Neural progenitor cell (in vitro differentiated cells): ENCODE measurements around the gene GIT2. TPM values are rescaled to one million over a fixed set of nuclear protein-coding genes. Genes with fewer than 3 reads are reported as not detected.
A peak's percentile ranks its signal among the peaks of the same experiment; 100 is the strongest.
"Not testable (repeated sequence)": the region's sequence is repeated elsewhere in the genome, so short reads cannot be mapped to it uniquely, and the experiment has no call there.

Experiments used
- DNase-seq: peaks from one replicate; pipeline ENCODE4 v3.0.0-alpha.2; 2016; ENCODE audit warnings: low spot score
- H2AFZ ChIP-seq: fragments of 200-600 bp; sonication (generic); replicated peaks from 2 replicates; pipeline ENCODE4 v1.6.1; 2016; ENCODE audit warnings: antibody characterized with exemption
- H3F3A ChIP-seq: fragments of 200-600 bp; sonication (generic); 2 replicates; pipeline ENCODE4 v1.6.1; 2016; ENCODE audit warnings: antibody characterized with exemption, low read depth
- H3K27ac ChIP-seq: fragments of 200-600 bp; sonication (generic); 2 replicates; pipeline ENCODE4 v1.5.1; 2016; ENCODE audit warnings: mild to moderate bottlenecking
- H3K27me3 ChIP-seq: fragments of 200-600 bp; sonication (generic); 2 replicates; pipeline ENCODE4 v1.6.1; 2016; ENCODE audit warnings: mild to moderate bottlenecking, moderate library complexity
- H3K36me3 ChIP-seq: fragments of 200-600 bp; sonication (generic); 2 replicates; pipeline ENCODE4 v1.5.1; 2016
- H3K4me1 ChIP-seq: fragments of 200-600 bp; sonication (generic); 2 replicates; pipeline ENCODE4 v1.6.1; 2016; ENCODE audit warnings: mixed run types
- H3K4me2 ChIP-seq: fragments of 200-600 bp; sonication (generic); 2 replicates; pipeline ENCODE4 v1.6.1; 2016
- H3K4me3 ChIP-seq: fragments of 200-600 bp; sonication (generic); 2 replicates; pipeline ENCODE4 v1.5.1; 2016
- H3K79me2 ChIP-seq: fragments of 200-600 bp; sonication (generic); 2 replicates; pipeline ENCODE4 v1.6.1; 2016; ENCODE audit warnings: low read depth
- H3K9ac ChIP-seq: fragments of 200-600 bp; sonication (generic); 2 replicates; pipeline ENCODE4 v1.6.1; 2016
- H3K9me3 ChIP-seq: fragments of 200-600 bp; sonication (generic); 2 replicates; pipeline ENCODE4 v1.5.1; 2016; ENCODE audit warnings: low read depth
- H4K20me1 ChIP-seq: fragments of 200-600 bp; sonication (generic); 2 replicates; pipeline ENCODE4 v1.6.1; 2016; ENCODE audit warnings: low read depth
- H3K27ac Mint-ChIP-seq: 3 replicates; pipeline ENCODE4 v1.8.0; 2021; ENCODE audit warnings: mixed read lengths
- H3K27me3 Mint-ChIP-seq: 2 replicates; pipeline ENCODE4 v1.8.0; 2022; ENCODE audit warnings: low read depth, mild to moderate bottlenecking, inconsistent platforms, moderate library complexity, mixed read lengths; ENCODE audit not compliant: insufficient read depth
- H3K36me3 Mint-ChIP-seq: 3 replicates; pipeline ENCODE4 v1.8.0; 2021; ENCODE audit warnings: mixed read lengths
- H3K4me1 Mint-ChIP-seq: 3 replicates; pipeline ENCODE4 v1.8.0; 2021; ENCODE audit warnings: mixed read lengths
- H3K4me3 Mint-ChIP-seq: 3 replicates; pipeline ENCODE4 v1.8.0; 2021; ENCODE audit warnings: mild to moderate bottlenecking, moderate library complexity, mixed read lengths
- H3K9me3 Mint-ChIP-seq: 3 replicates; pipeline ENCODE4 v1.8.0; 2020; ENCODE audit warnings: mixed read lengths
- EZH2 ChIP-seq: fragments of 200-600 bp; sonication (generic); IDR thresholded peaks from 2 replicates; pipeline ENCODE4 v1.6.1; 2017; ENCODE audit warnings: antibody characterized with exemption, mild to moderate bottlenecking, moderate library complexity
- EZH2phosphoT487 ChIP-seq: fragments of 200-600 bp; sonication (generic); IDR thresholded peaks from 2 replicates; pipeline ENCODE4 v1.6.1; 2017; ENCODE audit warnings: antibody characterized with exemption
- total RNA-seq: library from RNA; depleted of rRNA; stranded (reverse); fragments of >200 nt; gene quantifications from 2 replicates; pipeline ENCODE4 v1.2.3, GENCODE V29; 2015; ENCODE audit warnings: low replicate concordance
- TF ChIP-seq, protein P1 (sequence below): fragments of 200-600 bp; sonication (generic); IDR thresholded peaks from 2 replicates; pipeline ENCODE4 v1.5.1; 2017; ENCODE audit warnings: antibody characterized with exemption, mild to moderate bottlenecking

The GIT2 gene
- total RNA-seq, 1 donor from 2014 or later, result 28.5 TPM

- peaks cover 6% of the 10 kb centered on the region for H3K27me3 Mint-ChIP-seq
- H3K4me2 ChIP-seq, result peak within 1 kb of the TSS; percentile 99
- H3K27ac ChIP-seq, result no peak within 1 kb of the TSS
- H3K4me1 Mint-ChIP-seq, result peaks cover 16% of the 10 kb centered on the region
- H3K36me3 ChIP-seq, result no peaks in the 10 kb centered on the region
- no peak for TF ChIP-seq EZH2phosphoT487
- TF ChIP-seq, protein P1, sequence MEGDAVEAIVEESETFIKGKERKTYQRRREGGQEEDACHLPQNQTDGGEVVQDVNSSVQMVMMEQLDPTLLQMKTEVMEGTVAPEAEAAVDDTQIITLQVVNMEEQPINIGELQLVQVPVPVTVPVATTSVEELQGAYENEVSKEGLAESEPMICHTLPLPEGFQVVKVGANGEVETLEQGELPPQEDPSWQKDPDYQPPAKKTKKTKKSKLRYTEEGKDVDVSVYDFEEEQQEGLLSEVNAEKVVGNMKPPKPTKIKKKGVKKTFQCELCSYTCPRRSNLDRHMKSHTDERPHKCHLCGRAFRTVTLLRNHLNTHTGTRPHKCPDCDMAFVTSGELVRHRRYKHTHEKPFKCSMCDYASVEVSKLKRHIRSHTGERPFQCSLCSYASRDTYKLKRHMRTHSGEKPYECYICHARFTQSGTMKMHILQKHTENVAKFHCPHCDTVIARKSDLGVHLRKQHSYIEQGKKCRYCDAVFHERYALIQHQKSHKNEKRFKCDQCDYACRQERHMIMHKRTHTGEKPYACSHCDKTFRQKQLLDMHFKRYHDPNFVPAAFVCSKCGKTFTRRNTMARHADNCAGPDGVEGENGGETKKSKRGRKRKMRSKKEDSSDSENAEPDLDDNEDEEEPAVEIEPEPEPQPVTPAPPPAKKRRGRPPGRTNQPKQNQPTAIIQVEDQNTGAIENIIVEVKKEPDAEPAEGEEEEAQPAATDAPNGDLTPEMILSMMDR, result no peak
- peak; percentile 68 for TF ChIP-seq EZH2
- H3K27me3 ChIP-seq, result peaks cover 10% of the 10 kb centered on the region
- H3F3A ChIP-seq, result peaks cover 36% of the 10 kb centered on the region
- H3K9me3 Mint-ChIP-seq, result no peaks in the 10 kb centered on the region
- peak within 1 kb of the TSS; percentile 94 for H3K27ac Mint-ChIP-seq
- H3K9ac ChIP-seq, result peak within 1 kb of the TSS; percentile 58
- H3K36me3 Mint-ChIP-seq, result peaks cover 10% of the 10 kb centered on the region
- peak; percentile 88 for DNase-seq
- H3K4me3 Mint-ChIP-seq, result peak within 1 kb of the TSS; percentile 96
- peak within 1 kb of the TSS; percentile 79 for H3K4me3 ChIP-seq
- H3K9me3 ChIP-seq, result no peaks in the 10 kb centered on the region
- H4K20me1 ChIP-seq, result peaks cover 3% of the 10 kb centered on the region
- peak within 1 kb of the TSS; percentile 98 for H2AFZ ChIP-seq
- peaks cover 21% of the 10 kb centered on the region for H3K79me2 ChIP-seq
- H3K4me1 ChIP-seq, result peaks cover 11% of the 10 kb centered on the region
These were observed 96.1 kb downstream of the GIT2 start, which contains the start of gene TCHP for GRCh38 chr12:109899783-109900751. Gene TCHP (plus strand): TSS chr12:109900274. CDS start chr12:109903027, 2,753 bp downstream.

GRCh38 chr12:109899345-109899744, 96.8 kb downstream of the GIT2 start:
- not testable (repeated sequence) for DNase-seq, H3K9ac ChIP-seq, H3K4me3 ChIP-seq, H3K36me3 ChIP-seq, H3K27me3 Mint-ChIP-seq, H3K27me3 ChIP-seq, H3K36me3 Mint-ChIP-seq, H3K27ac ChIP-seq, H3K27ac Mint-ChIP-seq, H4K20me1 ChIP-seq, H3K9me3 Mint-ChIP-seq, H3K9me3 ChIP-seq
- peak overlapping the region; percentile 99 for H3K4me2 ChIP-seq
- Mint-ChIP-seq H3K4me1 (peaks cover 16% of the 10 kb centered on the region), H3K4me3 (peak overlapping the region; percentile 96)
- peaks cover 36% of the 10 kb centered on the region for H3F3A ChIP-seq
- peaks cover 11% of the 10 kb centered on the region for H3K4me1 ChIP-seq
- H2AFZ ChIP-seq, result peak overlapping the region; percentile 98
- H3K79me2 ChIP-seq, result peaks cover 21% of the 10 kb centered on the region

GRCh38 chr12:109897029-109897428, 99.1 kb downstream of the GIT2 start:
- no peak overlapping the region for H3K27ac Mint-ChIP-seq
- H2AFZ ChIP-seq, result no peak overlapping the region
- H3K4me2 ChIP-seq, result no peak overlapping the region
- TF ChIP-seq EZH2, result no peak
- TF ChIP-seq, protein P1, result no peak
- no peak for TF ChIP-seq EZH2phosphoT487
- H4K20me1 ChIP-seq, result no peaks in the 10 kb centered on the region
- peaks cover 11% of the 10 kb centered on the region for H3K4me1 ChIP-seq
- peaks cover 7% of the 10 kb centered on the region for H3K27me3 Mint-ChIP-seq
- H3K79me2 ChIP-seq, result peaks cover 15% of the 10 kb centered on the region
- no peak overlapping the region for H3K9ac ChIP-seq
- H3K27me3 ChIP-seq, result peaks cover 10% of the 10 kb centered on the region
- peaks cover 27% of the 10 kb centered on the region for H3F3A ChIP-seq
- no peaks in the 10 kb centered on the region for H3K9me3 Mint-ChIP-seq
- no peak for DNase-seq
- no peak overlapping the region for H3K4me3 ChIP-seq
- H3K4me1 Mint-ChIP-seq, result peaks cover 16% of the 10 kb centered on the region
- no peak overlapping the region for H3K4me3 Mint-ChIP-seq
- no peaks in the 10 kb centered on the region for H3K36me3 Mint-ChIP-seq
- no peaks in the 10 kb centered on the region for H3K36me3 ChIP-seq
- no peak overlapping the region for H3K27ac ChIP-seq
- H3K9me3 ChIP-seq, result no peaks in the 10 kb centered on the region

DNA sequence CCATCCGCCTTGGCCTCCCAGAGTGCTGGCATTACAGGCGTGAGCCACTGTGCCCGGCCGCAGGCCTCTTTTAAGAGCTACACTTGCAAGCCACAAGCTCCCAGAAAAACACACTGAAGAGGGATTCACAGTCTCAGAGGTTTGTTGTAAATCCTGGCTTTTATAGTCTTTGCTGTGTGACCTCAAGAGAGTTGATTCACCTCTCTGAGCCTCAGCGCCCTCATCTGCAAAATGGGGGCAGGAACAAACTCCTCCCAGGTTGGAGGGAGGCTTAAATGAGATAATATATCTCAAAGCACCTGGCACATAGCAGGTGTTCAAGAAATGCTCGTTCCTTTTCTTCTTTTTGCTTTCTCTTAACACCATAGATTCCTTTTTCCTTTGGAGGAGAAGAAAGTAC, 100.0 kb downstream of the GIT2 start:
- Histone ChIP-seq H3F3A (peaks cover 22% of the 10 kb centered on the region), H3K36me3 (no peaks in the 10 kb centered on the region), H3K4me1 (peaks cover 4% of the 10 kb centered on the region), H3K4me2 (no peak overlapping the region), H2AFZ (no peak overlapping the region), H3K9ac (no peak overlapping the region), H3K79me2 (peaks cover 7% of the 10 kb centered on the region), H3K9me3 (no peaks in the 10 kb centered on the region), H4K20me1 (no peaks in the 10 kb centered on the region), H3K27ac (no peak overlapping the region), H3K27me3 (peaks cover 10% of the 10 kb centered on the region), H3K4me3 (no peak overlapping the region)
- Mint-ChIP-seq H3K27me3 (peaks cover 9% of the 10 kb centered on the region), H3K4me3 (no peak overlapping the region), H3K27ac (no peak overlapping the region), H3K9me3 (no peaks in the 10 kb centered on the region), H3K4me1 (peaks cover 10% of the 10 kb centered on the region), H3K36me3 (no peaks in the 10 kb centered on the region)
- no peak for DNase-seq
- TF ChIP-seq EZH2phosphoT487 (no peak), EZH2 (no peak)
- TF ChIP-seq, protein P1, result no peak
